ENCODE results near the gene RBFOX2.
A peak's percentile ranks its signal among the peaks of the same experiment; 100 is the strongest.
"Not testable (repeated sequence)": the region's sequence is repeated elsewhere in the genome, so short reads cannot be mapped to it uniquely, and the experiment has no call there.

RBFOX2 gene, protein sequence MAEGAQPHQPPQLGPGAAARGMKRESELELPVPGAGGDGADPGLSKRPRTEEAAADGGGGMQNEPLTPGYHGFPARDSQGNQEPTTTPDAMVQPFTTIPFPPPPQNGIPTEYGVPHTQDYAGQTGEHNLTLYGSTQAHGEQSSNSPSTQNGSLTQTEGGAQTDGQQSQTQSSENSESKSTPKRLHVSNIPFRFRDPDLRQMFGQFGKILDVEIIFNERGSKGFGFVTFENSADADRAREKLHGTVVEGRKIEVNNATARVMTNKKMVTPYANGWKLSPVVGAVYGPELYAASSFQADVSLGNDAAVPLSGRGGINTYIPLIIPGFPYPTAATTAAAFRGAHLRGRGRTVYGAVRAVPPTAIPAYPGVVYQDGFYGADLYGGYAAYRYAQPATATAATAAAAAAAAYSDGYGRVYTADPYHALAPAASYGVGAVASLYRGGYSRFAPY

GRCh38 chr22:36028646-36029405, at the start of gene RBFOX2:
Gene RBFOX2, minus strand, starts transcription at chr22:36028824. Its CDS starts 399 bp downstream, at chr22:36028425.
- Mint-ChIP-seq H3K27me3 (peaks cover 34% of the 10 kb centered on the region), H3K4me3 (peak within 1 kb of the TSS; percentile 88), H3K27ac (peak within 1 kb of the TSS; percentile 76)

GRCh38 chr22:36077271-36077670, 48.6 kb upstream of the RBFOX2 start:
- H3K27me3 Mint-ChIP-seq, result peaks cover 3% of the 10 kb centered on the region
- H3K4me1 Mint-ChIP-seq (ENCODE audit: low read depth), result no peaks in the 10 kb centered on the region
- no peaks in the 10 kb centered on the region for H3K9me3 Mint-ChIP-seq
- H3K27ac Mint-ChIP-seq, result no peak overlapping the region
- no peaks in the 10 kb centered on the region for H3K36me3 Mint-ChIP-seq (ENCODE audit: low read depth)
- H3K4me3 Mint-ChIP-seq, result no peak overlapping the region

More at GRCh38 chr22:36028646-36029405, at the start of gene RBFOX2:
- H3K36me3 Mint-ChIP-seq (ENCODE audit: low read depth), result no peaks in the 10 kb centered on the region
- H3K9me3 Mint-ChIP-seq, result no peaks in the 10 kb centered on the region
- H3K4me1 Mint-ChIP-seq (ENCODE audit: low read depth), result peaks cover 15% of the 10 kb centered on the region

DNA sequence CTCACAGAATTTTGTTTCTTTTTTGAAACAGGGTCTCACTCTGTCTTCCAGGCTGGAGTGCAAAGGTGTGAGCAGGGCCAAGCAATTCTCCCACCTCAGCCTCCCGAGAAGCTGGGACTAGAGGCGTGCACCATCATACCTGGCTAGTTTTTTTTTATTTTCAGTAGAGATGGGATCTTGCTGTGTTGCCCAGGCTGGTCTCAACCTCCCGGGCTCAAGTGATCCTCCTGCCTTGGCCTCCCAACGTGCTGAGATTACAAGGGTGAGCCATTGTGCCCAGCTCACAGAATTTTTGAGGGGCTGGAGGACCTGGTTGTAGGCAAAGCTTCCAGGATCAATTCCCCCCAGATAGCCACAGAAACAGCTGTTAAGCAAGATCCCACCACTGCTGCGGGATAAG, 47.1 kb upstream of the RBFOX2 start:
- Mint-ChIP-seq H3K36me3 (ENCODE audit: low read depth) (no peaks in the 10 kb centered on the region), H3K9me3 (no peaks in the 10 kb centered on the region), H3K4me3 (no peak overlapping the region), H3K4me1 (ENCODE audit: low read depth) (no peaks in the 10 kb centered on the region), H3K27ac (no peak overlapping the region), H3K27me3 (peaks cover 3% of the 10 kb centered on the region)

- peaks cover 3% of the 10 kb centered on the region for H3K27me3 Mint-ChIP-seq
- no peak overlapping the region for H3K27ac Mint-ChIP-seq
- no peaks in the 10 kb centered on the region for H3K4me1 Mint-ChIP-seq (ENCODE audit: low read depth)
- no peak overlapping the region for H3K4me3 Mint-ChIP-seq
- H3K9me3 Mint-ChIP-seq, result no peaks in the 10 kb centered on the region
- no peaks in the 10 kb centered on the region for H3K36me3 Mint-ChIP-seq (ENCODE audit: low read depth)
Observed at GRCh38 chr22:36075230-36075629, 46.6 kb upstream of the RBFOX2 start.

GRCh38 chr22:36073476-36073875, 44.9 kb upstream of the RBFOX2 start:
- Mint-ChIP-seq H3K9me3 (no peaks in the 10 kb centered on the region), H3K4me3 (no peak overlapping the region), H3K27me3 (peaks cover 3% of the 10 kb centered on the region), H3K36me3 (ENCODE audit: low read depth) (no peaks in the 10 kb centered on the region), H3K27ac (no peak overlapping the region), H3K4me1 (ENCODE audit: low read depth) (no peaks in the 10 kb centered on the region)

DNA sequence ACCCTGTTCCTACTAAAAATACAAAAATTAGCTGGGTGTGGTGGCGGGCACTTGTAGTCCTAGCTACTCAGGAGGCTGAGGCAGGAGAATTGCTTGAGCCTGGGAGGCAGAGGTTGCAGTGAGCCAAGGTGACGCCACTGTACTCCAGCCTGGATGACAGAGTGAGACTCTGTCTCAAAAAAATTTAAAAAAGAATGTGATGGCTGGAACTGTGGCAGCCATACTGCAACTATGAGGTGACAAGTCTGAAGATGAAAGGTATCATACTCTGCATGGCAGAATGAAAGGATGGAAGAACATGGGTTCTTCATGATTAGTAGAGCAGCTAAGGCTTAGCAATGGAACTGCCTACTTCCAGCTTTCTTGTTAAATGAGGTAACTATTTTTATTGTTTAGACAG, 42.0 kb upstream of the RBFOX2 start:
- not testable (repeated sequence) for H3K4me3 Mint-ChIP-seq; H3K36me3 Mint-ChIP-seq (ENCODE audit: low read depth); H3K27me3 Mint-ChIP-seq; H3K4me1 Mint-ChIP-seq (ENCODE audit: low read depth); H3K9me3 Mint-ChIP-seq; H3K27ac Mint-ChIP-seq

GRCh38 chr22:36069368-36069767, 40.7 kb upstream of the RBFOX2 start:
- Mint-ChIP-seq H3K9me3 (no peaks in the 10 kb centered on the region), H3K4me3 (no peak overlapping the region), H3K36me3 (ENCODE audit: low read depth) (no peaks in the 10 kb centered on the region), H3K27ac (no peak overlapping the region), H3K27me3 (no peaks in the 10 kb centered on the region), H3K4me1 (ENCODE audit: low read depth) (peaks cover 9% of the 10 kb centered on the region)

- peaks cover 9% of the 10 kb centered on the region for H3K4me1 Mint-ChIP-seq (ENCODE audit: low read depth)
- no peaks in the 10 kb centered on the region for H3K27me3 Mint-ChIP-seq
- H3K9me3 Mint-ChIP-seq, result no peaks in the 10 kb centered on the region
- H3K36me3 Mint-ChIP-seq (ENCODE audit: low read depth), result no peaks in the 10 kb centered on the region
- H3K4me3 Mint-ChIP-seq, result no peak overlapping the region
- H3K27ac Mint-ChIP-seq, result no peak overlapping the region
Observed at GRCh38 chr22:36068776-36069344, 40.2 kb upstream of the RBFOX2 start.

DNA sequence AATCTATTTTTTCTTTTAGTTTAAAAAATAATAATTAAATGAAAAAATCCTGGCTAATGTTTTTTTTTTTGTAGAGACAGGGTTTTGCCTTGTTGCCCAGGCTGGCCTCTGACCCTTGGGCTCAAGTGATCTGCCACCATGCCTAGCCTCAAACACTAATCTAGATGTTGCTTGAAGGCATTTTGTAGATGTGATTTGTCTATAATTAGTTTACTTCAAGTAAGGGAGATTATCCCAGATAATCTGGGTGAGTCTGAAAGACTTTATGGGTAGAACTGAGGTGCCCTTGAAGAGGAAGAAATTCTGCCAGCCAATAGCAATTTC, 38.6 kb upstream of the RBFOX2 start:
- Mint-ChIP-seq H3K27ac (no peak overlapping the region), H3K4me1 (ENCODE audit: low read depth) (peaks cover 9% of the 10 kb centered on the region), H3K27me3 (no peaks in the 10 kb centered on the region), H3K9me3 (no peaks in the 10 kb centered on the region), H3K36me3 (ENCODE audit: low read depth) (no peaks in the 10 kb centered on the region), H3K4me3 (no peak overlapping the region)

GRCh38 chr22:36065775-36066544, 37.3 kb upstream of the RBFOX2 start:
- Mint-ChIP-seq H3K27me3 (no peaks in the 10 kb centered on the region), H3K4me3 (peak overlapping the region; percentile 83), H3K27ac (peak overlapping the region; percentile 91), H3K9me3 (no peaks in the 10 kb centered on the region), H3K36me3 (ENCODE audit: low read depth) (no peaks in the 10 kb centered on the region), H3K4me1 (ENCODE audit: low read depth) (peaks cover 9% of the 10 kb centered on the region)

DNA sequence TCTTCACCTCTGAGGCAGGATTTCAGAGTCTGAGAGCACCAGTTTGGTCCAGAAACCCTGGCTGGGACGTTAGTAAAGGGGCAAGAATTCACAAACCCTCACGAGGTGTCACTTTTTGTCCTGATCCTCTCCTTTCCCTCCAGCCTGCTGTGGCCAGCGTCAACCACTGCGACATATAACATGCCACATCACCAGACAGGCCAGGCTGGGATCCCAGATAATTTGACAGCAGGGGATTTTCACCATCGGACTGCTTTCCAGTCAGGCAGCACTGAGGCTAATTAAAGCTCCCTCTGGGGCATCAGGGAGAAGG, 36.8 kb upstream of the RBFOX2 start:
- H3K9me3 Mint-ChIP-seq, result no peaks in the 10 kb centered on the region
- no peaks in the 10 kb centered on the region for H3K36me3 Mint-ChIP-seq (ENCODE audit: low read depth)
- H3K27me3 Mint-ChIP-seq, result no peaks in the 10 kb centered on the region
- H3K27ac Mint-ChIP-seq, result peak overlapping the region; percentile 45
- peaks cover 9% of the 10 kb centered on the region for H3K4me1 Mint-ChIP-seq (ENCODE audit: low read depth)
- peak overlapping the region; percentile 83 for H3K4me3 Mint-ChIP-seq

GRCh38 chr22:36064358-36064757, 35.7 kb upstream of the RBFOX2 start:
- no peak overlapping the region for H3K4me3 Mint-ChIP-seq
- H3K27ac Mint-ChIP-seq, result no peak overlapping the region
- H3K36me3 Mint-ChIP-seq (ENCODE audit: low read depth), result no peaks in the 10 kb centered on the region
- H3K4me1 Mint-ChIP-seq (ENCODE audit: low read depth), result peaks cover 9% of the 10 kb centered on the region
- no peaks in the 10 kb centered on the region for H3K27me3 Mint-ChIP-seq
- no peaks in the 10 kb centered on the region for H3K9me3 Mint-ChIP-seq

DNA sequence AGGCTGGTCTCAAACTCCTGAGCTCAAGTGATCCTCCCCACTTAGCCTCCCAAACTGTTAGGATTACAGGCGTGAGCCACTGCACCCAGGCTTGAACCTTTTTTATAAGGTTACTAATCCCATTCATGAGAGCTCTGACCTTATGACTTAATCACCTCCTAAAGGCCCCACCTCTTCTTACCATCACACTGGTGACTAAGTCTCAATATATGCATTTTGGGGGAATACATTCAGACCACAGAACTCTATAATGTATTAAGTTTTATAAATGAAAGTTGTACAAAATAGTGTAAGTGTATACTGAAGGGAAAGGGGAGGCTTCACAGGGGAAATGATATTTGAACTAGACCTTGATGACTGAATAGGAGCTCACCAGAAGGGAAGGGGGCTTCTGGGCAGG, 28.4 kb upstream of the RBFOX2 start:
- no peaks in the 10 kb centered on the region for H3K36me3 Mint-ChIP-seq (ENCODE audit: low read depth)
- peaks cover 15% of the 10 kb centered on the region for H3K27me3 Mint-ChIP-seq
- no peaks in the 10 kb centered on the region for H3K9me3 Mint-ChIP-seq
- H3K27ac Mint-ChIP-seq, result no peak overlapping the region
- H3K4me3 Mint-ChIP-seq, result no peak overlapping the region
- H3K4me1 Mint-ChIP-seq (ENCODE audit: low read depth), result peaks cover 14% of the 10 kb centered on the region

DNA sequence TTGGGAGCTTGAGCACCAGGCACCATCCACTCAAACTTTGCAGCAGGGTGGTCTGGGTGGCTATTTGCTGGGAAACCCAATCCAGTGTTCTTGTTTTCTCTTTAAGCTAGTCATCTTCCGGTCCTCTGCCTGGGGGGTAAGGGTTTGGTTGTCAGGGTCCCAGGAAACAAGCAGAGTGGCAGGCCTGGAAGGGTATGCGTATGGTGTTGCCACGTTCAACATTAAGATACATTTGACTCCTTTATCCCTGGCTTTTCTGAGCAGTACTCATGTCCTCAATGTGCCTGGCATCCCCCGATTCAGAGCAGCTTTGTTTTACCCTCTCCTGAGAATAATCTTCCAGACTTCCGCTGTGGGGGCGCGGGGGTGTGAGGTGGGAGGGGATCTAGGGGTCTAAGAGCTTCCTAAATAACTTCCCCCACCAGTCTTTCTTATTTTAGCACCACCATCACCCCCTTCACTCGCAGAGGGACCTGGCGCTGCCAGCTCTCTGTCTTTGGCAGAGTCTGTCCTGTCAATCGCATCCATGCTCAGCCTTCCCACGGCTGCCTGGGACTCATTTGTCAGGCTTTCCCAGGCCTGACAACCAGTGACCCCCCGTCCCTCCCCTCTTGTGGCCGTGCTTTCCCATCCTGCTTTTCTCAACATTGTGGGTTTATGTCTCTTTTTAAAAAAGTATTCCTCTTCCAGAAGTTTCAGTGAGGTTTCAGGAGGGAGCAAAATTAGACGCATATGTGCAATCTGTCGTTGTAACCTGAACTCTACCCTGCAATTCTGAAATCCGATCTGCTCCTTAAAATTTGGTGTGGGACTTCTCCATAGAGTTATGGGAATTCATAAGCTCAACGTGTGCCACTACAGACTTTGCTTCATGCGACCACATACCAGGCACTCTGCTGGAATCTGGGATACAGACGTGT, 27.0 kb upstream of the RBFOX2 start:
- no peaks in the 10 kb centered on the region for H3K9me3 Mint-ChIP-seq
- no peaks in the 10 kb centered on the region for H3K36me3 Mint-ChIP-seq (ENCODE audit: low read depth)
- H3K27me3 Mint-ChIP-seq, result peaks cover 15% of the 10 kb centered on the region
- H3K27ac Mint-ChIP-seq, result no peak overlapping the region
- peaks cover 14% of the 10 kb centered on the region for H3K4me1 Mint-ChIP-seq (ENCODE audit: low read depth)
- H3K4me3 Mint-ChIP-seq, result no peak overlapping the region
